Measurements from ENCODE around the gene CCR7. TPM values are rescaled to one million over a fixed set of nuclear protein-coding genes. Genes with fewer than 3 reads are reported as not detected.

Gene CCR7
- total and polyA plus RNA-seq, 2 of the 4 experiments (the other 2 are of a cell fraction): 0.14 to 0.36 TPM

DNA sequence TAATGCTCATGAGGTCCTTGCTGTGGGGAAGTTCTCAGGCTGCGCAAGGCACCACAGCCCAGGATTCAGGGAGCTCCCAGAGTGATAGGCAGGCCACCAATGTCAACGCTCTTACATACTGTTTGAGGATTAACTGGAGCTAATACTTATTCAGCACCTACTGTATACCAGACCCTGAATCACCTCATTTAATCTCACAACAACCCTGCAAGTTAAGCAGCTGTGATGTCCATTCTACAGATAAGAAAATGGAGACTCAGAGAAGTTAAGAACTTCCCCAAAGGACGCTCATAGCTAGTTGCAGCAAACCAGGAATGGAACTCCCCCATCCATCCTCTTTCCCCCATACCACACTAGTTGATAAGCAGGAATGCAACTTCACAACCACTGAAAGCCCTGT is 25.5 kb upstream of the CCR7 start:
- Histone ChIP-seq H2AK5ac (ENCODE audit: low read depth, low read length) (no peak overlapping the region), H2BK5ac (ENCODE audit: low read depth, low read length, poor library complexity, severe bottlenecking) (no peak overlapping the region), H2BK20ac (ENCODE audit: low read depth, low read length) (no peak overlapping the region), H3K9me1 (ENCODE audit: insufficient read depth, low read length) (no peaks in the 10 kb centered on the region), H3K56ac (ENCODE audit: extremely low read depth, insufficient read depth, low read length) (no peak overlapping the region), H3K4me3 (ENCODE audit: insufficient read depth, low read depth, low read length) (no peak overlapping the region), H4K5ac (ENCODE audit: low read depth, low read length) (no peak overlapping the region), H4K20me1 (ENCODE audit: insufficient read depth, low read length) (no peaks in the 10 kb centered on the region), H3K27ac (ENCODE audit: insufficient read depth, low read length) (no peak overlapping the region), H3K14ac (replicated peaks; ENCODE audit: low read depth, low read length) (no peak overlapping the region), H4K8ac (ENCODE audit: low read depth in 2 of 2, low read length in 2 of 2) (no peak overlapping the region), H4K91ac (ENCODE audit: insufficient read depth, low read depth, low read length) (no peak overlapping the region), H3K18ac (ENCODE audit: low read depth, low read length) (no peak overlapping the region), H3K79me1 (ENCODE audit: low read depth in 1 of 2, low read length in 2 of 2) (no peaks in the 10 kb centered on the region), H3K23ac (ENCODE audit: low read depth, low read length) (no peak overlapping the region), H3K4me1 (ENCODE audit: control insufficient read depth, insufficient read depth, low read length) (no peaks in the 10 kb centered on the region), H3K36me3 (ENCODE audit: control insufficient read depth, insufficient read depth, low read length) (no peaks in the 10 kb centered on the region), H2AK9ac (replicated peaks; ENCODE audit: low read depth, low read length, poor library complexity) (no peak overlapping the region), H2BK15ac (ENCODE audit: low read depth, low read length) (no peak overlapping the region), H3K27me3 (ENCODE audit: control insufficient read depth, insufficient read depth, low read length) (peaks cover 18% of the 10 kb centered on the region), H3K9me3 (ENCODE audit: control insufficient read depth, insufficient read depth, low read length) (no peaks in the 10 kb centered on the region), H3K9ac (ENCODE audit: low read depth, low read length) (no peak overlapping the region), H3K4me2 (ENCODE audit: low read depth, low read length) (no peak overlapping the region), H2AFZ (replicated peaks; ENCODE audit: low read length, poor library complexity) (no peak overlapping the region), H3K4ac (ENCODE audit: low read depth, low read length) (no peak overlapping the region), H2BK120ac (ENCODE audit: low read depth, low read length) (no peak overlapping the region)
- no TSS peak for BruUV-seq (replicated peaks)
- ATAC-seq (ENCODE audit: low read depth) (no peak), DNase-seq (no peak)
- dilution Hi-C loops (cut with HindIII; ENCODE audit: low sequenced_read_pairs, unreplicated experiment) (no loop called here), intact Hi-C loops (cut with micrococcal nuclease) (no loop called here), in situ Hi-C loops (cut with MboI; ENCODE audit: low sequenced_read_pairs) (no loop called here)
- ChIA-PET CTCF (no interaction called here), POLR2A (ENCODE audit: unreplicated experiment) (no interaction called here)
- TF ChIP-seq BHLHE40 (IDR thresholded peaks at IDR 0.05; ENCODE audit: low read depth, low read length) (no peak), ELK1 (IDR thresholded peaks at IDR 0.05; ENCODE audit: borderline replicate concordance, low read depth, low read length) (no peak), FOS (IDR thresholded peaks at IDR 0.05; ENCODE audit: low read depth, low read length) (no peak), CHD1 (IDR thresholded peaks at IDR 0.05; ENCODE audit: low read depth, low read length) (no peak)
- TF ChIP-seq, protein P1, sequence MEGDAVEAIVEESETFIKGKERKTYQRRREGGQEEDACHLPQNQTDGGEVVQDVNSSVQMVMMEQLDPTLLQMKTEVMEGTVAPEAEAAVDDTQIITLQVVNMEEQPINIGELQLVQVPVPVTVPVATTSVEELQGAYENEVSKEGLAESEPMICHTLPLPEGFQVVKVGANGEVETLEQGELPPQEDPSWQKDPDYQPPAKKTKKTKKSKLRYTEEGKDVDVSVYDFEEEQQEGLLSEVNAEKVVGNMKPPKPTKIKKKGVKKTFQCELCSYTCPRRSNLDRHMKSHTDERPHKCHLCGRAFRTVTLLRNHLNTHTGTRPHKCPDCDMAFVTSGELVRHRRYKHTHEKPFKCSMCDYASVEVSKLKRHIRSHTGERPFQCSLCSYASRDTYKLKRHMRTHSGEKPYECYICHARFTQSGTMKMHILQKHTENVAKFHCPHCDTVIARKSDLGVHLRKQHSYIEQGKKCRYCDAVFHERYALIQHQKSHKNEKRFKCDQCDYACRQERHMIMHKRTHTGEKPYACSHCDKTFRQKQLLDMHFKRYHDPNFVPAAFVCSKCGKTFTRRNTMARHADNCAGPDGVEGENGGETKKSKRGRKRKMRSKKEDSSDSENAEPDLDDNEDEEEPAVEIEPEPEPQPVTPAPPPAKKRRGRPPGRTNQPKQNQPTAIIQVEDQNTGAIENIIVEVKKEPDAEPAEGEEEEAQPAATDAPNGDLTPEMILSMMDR (conservative IDR thresholded peaks at IDR 0.05; ENCODE audit: low read depth, low read length): no peak
- TF ChIP-seq, protein P2, sequence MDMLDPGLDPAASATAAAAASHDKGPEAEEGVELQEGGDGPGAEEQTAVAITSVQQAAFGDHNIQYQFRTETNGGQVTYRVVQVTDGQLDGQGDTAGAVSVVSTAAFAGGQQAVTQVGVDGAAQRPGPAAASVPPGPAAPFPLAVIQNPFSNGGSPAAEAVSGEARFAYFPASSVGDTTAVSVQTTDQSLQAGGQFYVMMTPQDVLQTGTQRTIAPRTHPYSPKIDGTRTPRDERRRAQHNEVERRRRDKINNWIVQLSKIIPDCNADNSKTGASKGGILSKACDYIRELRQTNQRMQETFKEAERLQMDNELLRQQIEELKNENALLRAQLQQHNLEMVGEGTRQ (IDR thresholded peaks at IDR 0.05; ENCODE audit: low read depth, low read length): no peak
- WGBS, 2 experiments (ENCODE audit: extremely low coverage in 2 of 2, insufficient read length in 1 of 2): no CpG with 5 or more reads among the region's 3 CpGs

All from IMR-90 (cell line).